HCT116 (cell line): ENCODE data around the gene NR5A2. TPM values are rescaled to one million over a fixed set of nuclear protein-coding genes. Genes with fewer than 3 reads are reported as not detected.

ENCODE experiments used
- ATAC-seq: fragments of 200-7000 bp; cut with Tn5 transposase; 2 replicates; pipeline ENCODE4 v1.9.1; 2020; ENCODE audit warnings: mild to moderate bottlenecking, moderate library complexity
- BruUV-seq: library from RNA; stranded (reverse); fragments of 400-500 nt; replicated peaks from 2 replicates; lab custom pipeline; 2021; lab: Mats Ljungman, UMichigan
- CTCF ChIA-PET: fragments of 300-600 bp; sonication (Branson Sonifier 250); formaldehyde crosslinking; loops from one replicate; lab custom pipeline; 2021; ENCODE audit warnings: antibody characterized with exemption; lab: Charles Lee
- POLR2A ChIA-PET: fragments of 300-600, 350-600 bp; sonication (Branson Sonifier 250); formaldehyde crosslinking; loops from one replicate; lab custom pipeline; 2021; ENCODE audit warnings: antibody characterized with exemption; lab: Charles Lee
- RAD21 ChIA-PET, 2 experiments: fragments of 300-600 bp; sonication (Branson Sonifier 250); formaldehyde crosslinking; loops; one replicate each; lab custom pipeline; 2023; ENCODE audit warnings: low total read pairs in 2 of 2; ENCODE audit not compliant: uncharacterized antibody in 2 of 2, unreplicated experiment in 2 of 2, low non-redundant PET in 1 of 2; lab: Charles Lee
- DNase-seq: peaks from one replicate; pipeline ENCODE4 v3.0.0-alpha.2; 2010; ENCODE audit warnings: low read depth, low spot score
- H2AFZ ChIP-seq: fragments of 200-600 bp; shearing (Covaris generic), sonication (generic); 2 replicates; pipeline ENCODE4 v1.6.1; 2017; ENCODE audit warnings: low read depth, mixed run types, mixed read lengths, antibody characterized with exemption, low read length; ENCODE audit not compliant: poor library complexity, severe bottlenecking
- H3K27ac ChIP-seq: 2 replicates; pipeline ENCODE4 v1.5.1; 2012; ENCODE audit warnings: low read depth, low read length
- H3K27me3 ChIP-seq: fragments of 200-600 bp; sonication (generic); 2 replicates; pipeline ENCODE4 v1.6.1; 2016; ENCODE audit warnings: mixed run types, low read length, mixed read lengths; ENCODE audit not compliant: insufficient read depth
- H3K36me3 ChIP-seq, 2 experiments: fragments of 200-500 bp in 1 of 2; fragments of 200-600 bp in 1 of 2; sonication (Bioruptor generic) in 1 of 2; sonication (generic) in 1 of 2; 2 replicates each; pipeline versions ENCODE4 v1.5.1 to v1.6.1; 2014 to 2016; ENCODE audit warnings: low read length in 2 of 2, inconsistent platforms in 1 of 2, mixed read lengths in 1 of 2, mixed run types in 1 of 2; ENCODE audit not compliant: insufficient read depth in 2 of 2, control insufficient read depth in 1 of 2
- H3K4me1 ChIP-seq, 2 experiments: fragments of 200-600 bp in 1 of 2; sonication (generic) in 1 of 2; 2 replicates each; pipeline versions ENCODE4 v1.5.1 to v1.6.1; 2012 to 2017; ENCODE audit warnings: low read length in 2 of 2, inconsistent platforms in 1 of 2, mild to moderate bottlenecking in 1 of 2, mixed read lengths in 1 of 2, mixed run types in 1 of 2, moderate library complexity in 1 of 2; ENCODE audit not compliant: insufficient read depth in 2 of 2, control insufficient read depth in 1 of 2
- H3K4me2 ChIP-seq: fragments of 200-600 bp; sonication (generic); 2 replicates; pipeline ENCODE4 v1.6.1; 2017; ENCODE audit warnings: mixed run types, low read length, mixed read lengths
- H3K4me3 ChIP-seq, 2 experiments: fragments of 200-600 bp in 1 of 2; sonication (generic) in 1 of 2; replicated peaks in 1 of 2; 2 replicates each; pipeline ENCODE4 v1.5.1; 2011 to 2016; ENCODE audit warnings: low read length in 2 of 2, control low read depth in 1 of 2, low read depth in 1 of 2, mild to moderate bottlenecking in 1 of 2, mixed read lengths in 1 of 2, mixed run types in 1 of 2
- H3K79me2 ChIP-seq: fragments of 200-600 bp; sonication (generic); 2 replicates; pipeline ENCODE4 v1.6.1; 2017; ENCODE audit warnings: mild to moderate bottlenecking, mixed run types, low read length, moderate library complexity, mixed read lengths; ENCODE audit not compliant: insufficient read depth
- H3K9ac ChIP-seq: fragments of 200-600 bp; sonication (generic); 2 replicates; pipeline ENCODE4 v1.6.1; 2016; ENCODE audit warnings: low read length, mixed read lengths
- H3K9me2 ChIP-seq: fragments of 200-600 bp; sonication (generic), shearing (Covaris generic); 2 replicates; pipeline ENCODE4 v1.6.1; 2017; ENCODE audit warnings: mixed run types, mild to moderate bottlenecking, moderate library complexity; ENCODE audit not compliant: insufficient read depth
- H3K9me3 ChIP-seq, 2 experiments: fragments of 200-500 bp in 1 of 2; fragments of 200-600 bp in 1 of 2; sonication (Bioruptor generic) in 1 of 2; sonication (generic) in 1 of 2; 2 replicates each; pipeline ENCODE4 v1.6.1; 2014 to 2017; ENCODE audit warnings: low read length in 2 of 2, mixed read lengths in 2 of 2, inconsistent platforms in 1 of 2, low read depth in 1 of 2, mild to moderate bottlenecking in 1 of 2, mixed run types in 1 of 2, moderate library complexity in 1 of 2; ENCODE audit not compliant: control insufficient read depth in 1 of 2, insufficient read depth in 1 of 2
- H4K20me1 ChIP-seq: fragments of 200-600 bp; sonication (generic), shearing (Covaris generic); 2 replicates; pipeline ENCODE4 v1.6.1; 2017; ENCODE audit warnings: mixed run types, mild to moderate bottlenecking, moderate library complexity; ENCODE audit not compliant: insufficient read depth
- CEBPB ChIP-seq: IDR thresholded peaks from 2 replicates; pipeline ENCODE4 v1.6.1; 2012; ENCODE audit warnings: low read depth
- EGR1 ChIP-seq: IDR thresholded peaks from 2 replicates; pipeline ENCODE4 v1.6.1; 2012; ENCODE audit warnings: low read depth
- POLR2A ChIP-seq: IDR thresholded peaks from 2 replicates; pipeline ENCODE4 v1.7.0; 2011; ENCODE audit warnings: borderline replicate concordance; ENCODE audit not compliant: insufficient read depth, insufficient read length; ENCODE audit errors: extremely low read depth
- POLR2AphosphoS5 ChIP-seq: IDR thresholded peaks from 2 replicates; pipeline ENCODE4 v1.6.1; 2011; ENCODE audit warnings: mild to moderate bottlenecking, low read depth, low read length, moderate library complexity
- SRF ChIP-seq: IDR thresholded peaks from 2 replicates; pipeline ENCODE4 v1.6.1; 2012; ENCODE audit warnings: low read depth
- YY1 ChIP-seq: IDR thresholded peaks from 2 replicates; pipeline ENCODE4 v1.6.1; 2011; ENCODE audit warnings: low read length, low read depth, moderate library complexity, mild to moderate bottlenecking; ENCODE audit not compliant: insufficient replicate concordance; ENCODE audit errors: extremely low read depth
- intact Hi-C: fragments of 100-400 bp; cut with micrococcal nuclease; formaldehyde crosslinking; loops from 2 replicates; pipeline ENCODE4 v1.10.0; 2022
- total RNA-seq: library from RNA; stranded (reverse); gene quantifications from one replicate; pipeline ENCODE4 v1.2.1, GENCODE V29; 2021; ENCODE audit not compliant: unreplicated experiment
- TF ChIP-seq, protein P1 (sequence below): IDR thresholded peaks from 2 replicates; pipeline ENCODE4 v1.6.1; 2011; ENCODE audit warnings: mild to moderate bottlenecking, low read length, moderate library complexity; ENCODE audit not compliant: insufficient replicate concordance; ENCODE audit errors: extremely low read depth
- TF ChIP-seq, protein P2 (sequence below): IDR thresholded peaks from 2 replicates; pipeline ENCODE4 v1.6.1; 2012; ENCODE audit warnings: low read depth
- TF ChIP-seq, protein P3 (sequence below): IDR thresholded peaks from 2 replicates; pipeline ENCODE4 v1.6.1; 2012

NR5A2 gene
- total RNA-seq, 1 experiment from 2014 or later = 0.91 TPM

DNA sequence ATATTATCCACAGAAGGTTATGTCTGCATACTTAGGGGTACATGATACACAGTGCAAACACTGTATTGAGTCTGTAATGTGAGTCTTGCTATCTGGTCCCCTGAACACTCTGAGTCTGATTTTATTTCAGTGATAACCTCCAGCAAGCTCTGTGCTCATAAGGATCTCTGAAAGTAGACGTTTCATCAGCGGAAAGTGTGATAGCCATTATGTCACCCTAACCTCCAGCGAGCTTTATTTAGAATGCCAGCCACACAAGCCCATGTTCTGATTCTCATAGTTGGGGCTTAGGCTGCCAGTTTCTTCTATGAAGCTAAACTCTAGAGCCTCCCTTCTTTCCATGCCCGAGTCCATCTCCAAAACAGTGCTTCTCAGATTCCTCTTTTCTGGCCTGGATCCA lies 3.3 kb downstream of the NR5A2 start:
- Histone ChIP-seq H3K9me3 (no peaks in the 10 kb centered on the region), H3K9ac (no peak overlapping the region), H3K4me3 (no peak overlapping the region), H3K27me3 (no peaks in the 10 kb centered on the region)
- POLR2A ChIA-PET = no interaction called here
- no TSS peak for BruUV-seq
- intact Hi-C loops = no loop called here
- RAD21 ChIA-PET = no interaction called here
- no peak for TF ChIP-seq POLR2A
- TF ChIP-seq SRF = no peak
- TF ChIP-seq YY1 = no peak
- TF ChIP-seq EGR1 = no peak
- no peak for TF ChIP-seq CEBPB
- TF ChIP-seq, protein P1, sequence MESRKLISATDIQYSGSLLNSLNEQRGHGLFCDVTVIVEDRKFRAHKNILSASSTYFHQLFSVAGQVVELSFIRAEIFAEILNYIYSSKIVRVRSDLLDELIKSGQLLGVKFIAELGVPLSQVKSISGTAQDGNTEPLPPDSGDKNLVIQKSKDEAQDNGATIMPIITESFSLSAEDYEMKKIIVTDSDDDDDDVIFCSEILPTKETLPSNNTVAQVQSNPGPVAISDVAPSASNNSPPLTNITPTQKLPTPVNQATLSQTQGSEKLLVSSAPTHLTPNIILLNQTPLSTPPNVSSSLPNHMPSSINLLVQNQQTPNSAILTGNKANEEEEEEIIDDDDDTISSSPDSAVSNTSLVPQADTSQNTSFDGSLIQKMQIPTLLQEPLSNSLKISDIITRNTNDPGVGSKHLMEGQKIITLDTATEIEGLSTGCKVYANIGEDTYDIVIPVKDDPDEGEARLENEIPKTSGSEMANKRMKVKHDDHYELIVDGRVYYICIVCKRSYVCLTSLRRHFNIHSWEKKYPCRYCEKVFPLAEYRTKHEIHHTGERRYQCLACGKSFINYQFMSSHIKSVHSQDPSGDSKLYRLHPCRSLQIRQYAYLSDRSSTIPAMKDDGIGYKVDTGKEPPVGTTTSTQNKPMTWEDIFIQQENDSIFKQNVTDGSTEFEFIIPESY = no peak
- TF ChIP-seq, protein P2, sequence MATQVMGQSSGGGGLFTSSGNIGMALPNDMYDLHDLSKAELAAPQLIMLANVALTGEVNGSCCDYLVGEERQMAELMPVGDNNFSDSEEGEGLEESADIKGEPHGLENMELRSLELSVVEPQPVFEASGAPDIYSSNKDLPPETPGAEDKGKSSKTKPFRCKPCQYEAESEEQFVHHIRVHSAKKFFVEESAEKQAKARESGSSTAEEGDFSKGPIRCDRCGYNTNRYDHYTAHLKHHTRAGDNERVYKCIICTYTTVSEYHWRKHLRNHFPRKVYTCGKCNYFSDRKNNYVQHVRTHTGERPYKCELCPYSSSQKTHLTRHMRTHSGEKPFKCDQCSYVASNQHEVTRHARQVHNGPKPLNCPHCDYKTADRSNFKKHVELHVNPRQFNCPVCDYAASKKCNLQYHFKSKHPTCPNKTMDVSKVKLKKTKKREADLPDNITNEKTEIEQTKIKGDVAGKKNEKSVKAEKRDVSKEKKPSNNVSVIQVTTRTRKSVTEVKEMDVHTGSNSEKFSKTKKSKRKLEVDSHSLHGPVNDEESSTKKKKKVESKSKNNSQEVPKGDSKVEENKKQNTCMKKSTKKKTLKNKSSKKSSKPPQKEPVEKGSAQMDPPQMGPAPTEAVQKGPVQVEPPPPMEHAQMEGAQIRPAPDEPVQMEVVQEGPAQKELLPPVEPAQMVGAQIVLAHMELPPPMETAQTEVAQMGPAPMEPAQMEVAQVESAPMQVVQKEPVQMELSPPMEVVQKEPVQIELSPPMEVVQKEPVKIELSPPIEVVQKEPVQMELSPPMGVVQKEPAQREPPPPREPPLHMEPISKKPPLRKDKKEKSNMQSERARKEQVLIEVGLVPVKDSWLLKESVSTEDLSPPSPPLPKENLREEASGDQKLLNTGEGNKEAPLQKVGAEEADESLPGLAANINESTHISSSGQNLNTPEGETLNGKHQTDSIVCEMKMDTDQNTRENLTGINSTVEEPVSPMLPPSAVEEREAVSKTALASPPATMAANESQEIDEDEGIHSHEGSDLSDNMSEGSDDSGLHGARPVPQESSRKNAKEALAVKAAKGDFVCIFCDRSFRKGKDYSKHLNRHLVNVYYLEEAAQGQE = no peak
- no peak for TF ChIP-seq POLR2AphosphoS5
- TF ChIP-seq, protein P3, sequence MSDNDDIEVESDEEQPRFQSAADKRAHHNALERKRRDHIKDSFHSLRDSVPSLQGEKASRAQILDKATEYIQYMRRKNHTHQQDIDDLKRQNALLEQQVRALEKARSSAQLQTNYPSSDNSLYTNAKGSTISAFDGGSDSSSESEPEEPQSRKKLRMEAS = no peak
- TF ChIP-seq, all 23 proteins: peak for 0
- Histone ChIP-seq H3K79me2 (no peaks in the 10 kb centered on the region), H3K4me1 (peaks cover 0 to 13% of the 10 kb centered on the region in 2 experiments; a peak in 2 of 4 replicates), H3K4me2 (no peak overlapping the region), H2AFZ (no peak overlapping the region), H3K9me2 (no peaks in the 10 kb centered on the region), H3K36me3 (no peaks in the 10 kb centered on the region), H4K20me1 (no peaks in the 10 kb centered on the region), H3K27ac (no peak overlapping the region)
- DNase-seq (no peak), ATAC-seq (no peak)
- CTCF ChIA-PET = no interaction called here
